ENCODE results near the gene SLC5A10.
"Not testable (repeated sequence)": the region's sequence is repeated elsewhere in the genome, so short reads cannot be mapped to it uniquely, and the experiment has no call there.

The SLC5A10 gene

DNA sequence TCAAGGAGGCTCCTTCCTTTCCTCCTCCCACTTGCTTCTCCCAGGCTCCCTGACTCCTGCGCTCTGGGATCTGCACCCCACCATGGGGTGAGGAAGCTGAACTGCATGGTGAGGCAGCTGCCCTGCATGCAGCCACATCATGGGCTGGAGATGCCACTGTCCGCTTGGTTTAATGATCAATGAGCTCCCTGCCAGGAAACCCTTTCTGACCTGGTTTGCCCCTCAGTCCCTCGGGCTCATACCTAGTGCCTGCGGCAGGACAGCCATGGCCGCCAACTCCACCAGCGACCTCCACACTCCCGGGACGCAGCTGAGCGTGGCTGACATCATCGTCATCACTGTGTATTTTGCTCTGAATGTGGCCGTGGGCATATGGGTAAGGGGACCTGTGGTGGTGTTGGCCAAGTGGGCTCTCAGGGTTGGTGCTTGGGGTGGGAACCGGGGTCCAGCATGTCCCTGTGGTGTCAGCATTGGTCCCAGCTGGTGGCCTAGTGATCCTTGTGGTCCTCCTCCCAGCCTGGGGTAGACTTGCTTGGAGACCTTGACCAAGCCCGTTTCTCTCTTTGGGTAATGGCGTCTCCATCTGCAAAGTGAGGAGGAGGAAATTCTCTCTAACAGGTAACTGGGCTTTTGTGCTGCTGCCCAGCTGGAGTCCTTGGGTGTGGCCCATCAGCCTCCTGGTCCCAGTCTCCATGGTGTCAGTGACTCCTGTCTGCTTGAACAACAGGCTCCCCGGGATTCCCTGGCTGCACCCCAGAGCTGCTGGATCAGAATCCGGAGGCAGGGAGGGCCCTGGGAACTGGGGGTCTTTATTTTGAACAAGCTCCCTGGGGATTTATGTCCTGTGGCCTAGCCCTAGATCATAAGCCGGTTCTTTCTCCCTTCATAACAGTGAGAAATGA, at the start of gene SLC5A10:
Gene SLC5A10 (plus strand): TSS at position 225 of the 902 bp plus-strand sequence. CDS start 41 bp downstream, at position 266.
- no peak for DNase-seq (ENCODE audit: low read depth)

DNA sequence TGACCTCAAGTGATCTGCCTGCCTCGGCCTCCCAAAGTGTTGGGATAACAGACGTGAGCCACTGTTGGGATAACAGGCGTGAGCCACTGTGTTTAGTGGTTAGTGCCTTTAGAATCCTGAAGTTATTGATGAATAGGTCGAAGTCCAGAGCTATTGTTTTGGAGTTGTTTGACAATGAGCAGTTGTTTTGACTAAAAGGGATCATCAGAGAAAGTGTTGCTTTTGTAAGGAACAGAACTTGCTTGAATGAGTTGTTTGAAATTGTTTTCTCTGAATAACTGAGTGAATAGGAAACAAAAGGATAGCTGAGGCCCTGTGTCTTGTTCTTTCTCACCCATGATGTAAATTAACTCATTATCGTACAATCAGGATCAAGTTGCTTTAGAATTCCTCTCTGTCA, 47.5 kb upstream of the SLC5A10 start:
- no peak for DNase-seq (ENCODE audit: low read depth)

DNA sequence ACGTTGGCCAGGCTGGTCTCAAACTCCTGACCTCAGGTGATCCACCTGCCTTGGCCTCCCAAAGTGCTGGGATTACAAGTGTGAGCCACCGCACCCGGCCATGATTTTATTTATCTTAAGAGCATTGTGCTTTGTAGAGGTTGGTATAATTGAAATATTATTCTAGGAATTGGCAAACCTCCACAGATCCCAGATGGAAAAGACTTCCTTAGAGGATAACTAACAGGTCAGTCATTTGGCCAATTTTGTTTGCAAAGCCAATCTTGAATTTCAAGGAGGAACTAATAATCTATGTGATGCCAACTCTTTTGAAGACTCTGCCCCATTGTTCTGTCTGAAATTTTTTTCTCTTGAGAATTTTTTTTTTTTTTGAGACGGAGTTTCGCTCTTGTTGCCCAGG, 46.7 kb upstream of the SLC5A10 start:
- no peak for DNase-seq (ENCODE audit: low read depth)

DNA sequence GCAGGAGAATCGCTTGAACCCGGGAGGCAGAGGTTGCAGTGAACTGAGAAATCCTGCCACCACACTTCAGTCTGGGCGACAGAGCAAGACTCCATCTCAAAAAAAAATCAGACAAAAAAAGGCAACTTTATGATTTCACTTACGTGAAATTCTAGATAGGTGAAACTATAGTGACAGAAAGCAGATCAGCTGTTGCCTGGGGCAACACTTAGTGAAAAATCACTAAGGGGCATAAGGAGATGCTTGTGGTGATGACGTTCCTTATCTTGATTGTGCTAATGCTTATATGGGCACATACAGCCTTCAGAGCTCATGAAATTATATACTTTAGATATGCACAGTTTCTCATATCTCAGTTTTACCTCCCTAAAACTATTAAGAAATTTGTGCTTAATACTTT, 41.6 kb upstream of the SLC5A10 start:
- DNase-seq (ENCODE audit: low read depth), result no peak

DNA sequence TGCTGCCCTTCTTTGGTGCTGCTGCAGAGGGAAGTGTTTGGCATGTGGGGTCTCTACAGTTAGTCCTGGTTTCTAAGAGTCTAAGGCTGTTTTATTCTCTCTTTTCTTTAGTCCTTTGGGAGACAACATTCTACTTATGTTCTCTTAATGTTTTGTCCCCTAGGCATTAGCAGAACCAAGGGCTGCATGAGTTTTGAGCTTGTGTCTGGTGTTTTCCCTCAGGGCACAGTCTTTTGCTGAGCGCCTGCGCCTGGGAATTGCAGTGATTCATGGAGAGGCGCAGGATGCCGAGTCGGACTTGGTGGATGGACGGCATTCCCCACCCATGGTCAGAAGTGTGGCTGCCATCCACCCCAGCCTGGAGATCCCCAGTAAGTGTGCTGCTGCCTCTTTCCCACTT, 41.1 kb upstream of the SLC5A10 start:
- no peak for DNase-seq (ENCODE audit: low read depth)

DNA sequence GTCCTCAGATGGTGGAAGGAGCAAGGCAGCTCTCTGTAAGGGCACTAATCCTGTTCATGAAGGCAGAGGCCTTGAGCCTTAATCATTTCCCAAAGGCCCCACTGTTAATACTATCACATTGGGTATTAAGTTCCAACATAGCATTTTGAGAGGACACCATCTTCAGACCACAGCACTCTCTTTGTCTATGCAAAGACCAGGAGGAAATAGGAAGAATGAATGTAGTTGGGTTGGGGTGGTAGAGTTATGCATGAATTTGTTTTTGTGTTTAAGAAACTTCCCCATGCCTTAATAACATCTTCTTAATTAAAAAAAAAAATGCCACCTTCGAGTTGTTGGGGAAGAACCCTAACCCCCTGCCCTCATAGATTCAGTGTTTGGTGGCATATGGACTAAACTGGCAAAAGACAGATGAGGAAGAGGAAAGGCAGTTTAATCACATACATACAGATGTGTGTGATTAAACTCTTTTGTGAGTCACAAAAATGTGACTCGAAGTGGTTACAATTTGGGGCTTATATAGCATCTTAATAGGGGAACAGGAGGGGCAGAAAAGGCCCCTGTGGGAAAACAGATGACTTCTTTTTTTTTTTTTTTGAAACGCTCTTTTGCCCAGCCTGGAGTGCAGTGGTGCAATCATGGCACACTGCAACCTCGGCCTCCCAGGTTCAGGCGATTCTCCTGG, 35.0 kb upstream of the SLC5A10 start:
- no peak for DNase-seq (ENCODE audit: low read depth)

DNA sequence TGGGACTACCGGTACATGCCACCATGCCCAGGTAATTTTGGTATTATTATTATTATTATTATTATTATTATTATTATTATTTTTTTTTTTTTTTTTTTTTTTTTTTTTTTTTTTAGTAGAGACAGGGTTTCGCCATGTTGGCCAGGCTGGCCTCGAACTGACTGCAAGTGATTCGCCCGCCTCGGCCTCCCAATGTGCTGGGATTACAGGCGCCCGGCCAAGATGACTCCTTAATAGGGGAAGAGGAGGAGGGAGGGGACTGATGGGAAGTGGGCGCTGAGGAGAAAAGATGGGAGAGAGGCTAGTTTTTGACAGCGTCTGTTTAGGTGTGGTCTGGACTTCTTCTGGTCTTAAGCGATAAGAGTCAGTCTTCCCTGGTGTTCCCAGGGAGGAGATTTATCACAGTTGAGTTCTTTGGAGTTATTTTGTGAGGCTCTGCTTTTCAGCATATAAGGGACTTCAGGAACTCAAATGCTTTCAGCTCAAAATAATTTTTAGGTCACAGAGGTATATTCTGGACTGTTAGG, 34.4 kb upstream of the SLC5A10 start:
- no peak for DNase-seq (ENCODE audit: low read depth)

DNA sequence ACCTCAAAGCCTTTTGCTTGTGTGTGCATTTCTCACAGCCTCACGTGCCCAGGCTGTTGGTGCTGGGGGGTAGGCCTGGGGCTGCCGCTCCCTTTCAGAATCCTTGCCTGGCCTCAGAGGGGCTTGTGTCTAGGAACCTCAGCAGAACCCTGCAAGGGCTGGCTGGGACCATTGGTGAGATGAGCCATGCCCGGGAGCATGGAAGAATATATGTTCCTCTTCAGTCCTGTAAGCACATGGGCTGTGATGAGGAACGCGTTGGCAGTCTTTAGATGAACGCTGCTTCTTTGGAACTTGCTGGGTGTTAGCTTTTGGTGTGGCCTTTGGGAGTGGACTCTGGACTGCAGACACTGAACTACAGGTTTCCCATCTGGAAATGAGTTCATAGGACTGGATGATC, 32.0 kb upstream of the SLC5A10 start:
- no peak for DNase-seq (ENCODE audit: low read depth)

DNA sequence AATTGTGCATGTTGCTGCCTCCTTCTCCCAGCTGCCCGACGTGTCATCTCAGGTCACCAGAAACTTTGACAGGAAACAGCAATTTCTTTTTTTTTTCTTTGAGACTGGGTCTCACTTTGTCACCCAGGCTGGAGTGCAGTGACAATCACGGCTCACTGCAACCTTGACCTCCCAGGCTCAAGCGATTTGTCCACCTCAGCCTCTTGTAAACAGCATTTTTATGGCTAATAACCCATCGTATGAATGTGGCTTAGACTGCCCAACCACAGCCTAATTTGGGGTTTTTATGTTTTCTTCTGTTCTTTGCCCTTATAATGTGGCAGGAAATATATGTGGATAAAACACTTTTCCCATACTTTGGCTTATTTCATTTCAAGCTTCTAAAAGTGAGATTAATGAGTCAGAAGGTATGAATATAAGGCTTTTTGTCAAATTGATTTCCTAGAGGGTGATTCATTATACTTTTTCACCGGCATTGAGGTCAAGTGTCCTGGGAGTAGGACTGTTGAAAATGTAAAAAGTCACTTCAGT, 31.0 kb upstream of the SLC5A10 start:
- DNase-seq (ENCODE audit: low read depth), result no peak

DNA sequence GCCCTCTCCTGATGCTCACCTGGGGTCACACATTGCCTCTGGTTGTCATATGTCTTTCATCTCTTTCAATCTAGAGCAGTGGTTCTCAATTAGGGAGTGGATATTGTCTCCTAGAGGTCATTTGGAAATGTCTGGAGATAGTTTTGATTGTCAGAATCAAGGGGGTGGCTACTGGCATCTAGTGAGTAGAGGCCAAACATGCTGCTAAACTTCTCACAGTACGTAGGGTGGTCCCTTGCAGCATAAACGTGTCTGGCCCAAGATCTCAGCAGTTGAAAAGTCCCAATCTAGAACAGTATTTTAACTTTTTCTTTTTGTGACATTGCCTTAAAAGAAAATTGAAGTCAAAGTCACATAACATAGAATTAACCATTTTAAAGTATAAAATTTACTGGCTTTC, 30.5 kb upstream of the SLC5A10 start:
- DNase-seq (ENCODE audit: low read depth), result no peak

DNA sequence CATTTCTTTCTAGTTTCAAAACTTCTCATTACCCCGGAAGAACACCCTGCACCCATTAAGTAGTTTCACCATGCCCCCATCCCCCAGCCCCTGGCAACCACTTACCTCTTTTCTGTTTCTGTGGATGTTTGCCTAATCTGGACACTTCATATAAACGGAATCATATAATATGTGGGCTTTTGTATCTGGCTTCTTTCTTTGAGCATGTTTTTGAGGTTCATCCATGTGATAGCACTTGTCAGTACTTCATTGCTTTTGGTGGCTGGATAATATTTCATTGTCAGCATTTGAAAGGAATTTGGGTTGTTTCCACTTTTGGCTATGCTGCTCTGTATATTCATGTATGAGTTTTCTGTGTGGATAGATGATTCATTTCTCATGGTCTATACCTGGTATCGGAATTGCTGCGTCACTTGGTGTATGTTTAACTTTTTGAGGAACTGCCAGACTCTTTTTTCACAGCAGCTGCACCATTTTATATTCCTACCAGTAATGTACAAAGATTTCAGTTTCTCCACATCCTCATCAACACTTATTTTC, 30.0 kb upstream of the SLC5A10 start:
- no peak for DNase-seq (ENCODE audit: low read depth)

DNA sequence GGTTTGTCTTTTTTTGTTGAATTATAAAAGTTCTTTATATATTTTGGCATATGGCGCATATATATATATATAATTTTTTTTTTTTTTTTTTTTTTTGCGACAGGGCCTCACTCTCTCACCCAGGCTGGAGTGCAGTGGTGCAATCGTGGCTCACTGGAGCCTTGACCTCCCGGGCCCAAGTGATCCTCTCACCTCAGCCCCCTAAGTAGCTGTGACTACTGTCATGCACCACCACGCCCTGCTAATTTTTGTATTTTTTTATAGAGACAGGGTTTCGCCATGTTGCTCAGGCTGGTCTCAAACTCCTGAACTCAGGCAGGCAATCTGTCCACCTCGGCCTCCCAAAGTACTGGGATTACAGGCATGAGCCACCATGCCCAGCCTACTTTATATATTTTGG, 29.4 kb upstream of the SLC5A10 start:
- not testable (repeated sequence) for DNase-seq (ENCODE audit: low read depth)

DNA sequence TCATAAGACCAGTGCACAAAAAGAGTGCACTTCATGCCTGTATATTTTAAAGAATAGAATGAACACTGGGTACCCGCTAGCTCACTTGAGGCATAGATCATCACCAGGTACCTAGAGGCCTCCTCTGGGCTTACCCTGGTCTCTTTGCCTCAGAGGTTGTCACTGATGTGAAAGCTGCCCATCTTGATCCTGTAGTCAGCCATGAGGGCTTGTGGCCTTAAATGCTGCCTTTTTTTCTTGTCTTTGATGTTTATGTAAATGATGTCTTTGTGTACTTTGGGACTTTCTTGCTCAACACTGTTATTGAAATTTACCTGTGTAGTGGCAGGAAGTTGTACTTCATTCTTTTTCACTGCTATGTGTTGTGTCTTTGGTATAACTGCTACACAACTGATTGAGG, 26.8 kb upstream of the SLC5A10 start:
- no peak for DNase-seq (ENCODE audit: low read depth)

DNA sequence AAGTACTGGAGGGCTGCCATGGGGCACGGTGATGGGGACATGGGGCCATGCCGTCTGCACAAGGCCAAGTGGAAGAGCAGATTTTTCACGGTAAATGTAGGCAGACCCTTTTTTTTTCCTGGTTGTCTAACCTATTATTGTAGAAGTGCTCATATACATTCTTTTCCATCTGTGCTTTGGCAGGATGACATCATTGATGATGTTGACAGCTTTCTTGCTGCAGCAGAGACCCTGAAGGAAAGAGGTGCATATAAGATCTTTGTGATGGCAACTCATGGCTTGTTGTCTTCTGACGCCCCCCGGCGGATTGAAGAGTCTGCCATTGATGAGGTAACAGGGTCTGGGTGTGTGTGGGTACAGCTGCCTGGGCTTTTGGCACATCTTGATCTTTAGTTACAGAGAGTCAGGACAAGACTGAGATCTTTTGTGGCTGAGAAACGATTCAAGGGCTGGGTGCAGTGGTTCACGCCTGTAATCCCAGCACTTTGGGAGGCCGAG, 23.3 kb upstream of the SLC5A10 start:
- no peak for DNase-seq (ENCODE audit: low read depth)

DNA sequence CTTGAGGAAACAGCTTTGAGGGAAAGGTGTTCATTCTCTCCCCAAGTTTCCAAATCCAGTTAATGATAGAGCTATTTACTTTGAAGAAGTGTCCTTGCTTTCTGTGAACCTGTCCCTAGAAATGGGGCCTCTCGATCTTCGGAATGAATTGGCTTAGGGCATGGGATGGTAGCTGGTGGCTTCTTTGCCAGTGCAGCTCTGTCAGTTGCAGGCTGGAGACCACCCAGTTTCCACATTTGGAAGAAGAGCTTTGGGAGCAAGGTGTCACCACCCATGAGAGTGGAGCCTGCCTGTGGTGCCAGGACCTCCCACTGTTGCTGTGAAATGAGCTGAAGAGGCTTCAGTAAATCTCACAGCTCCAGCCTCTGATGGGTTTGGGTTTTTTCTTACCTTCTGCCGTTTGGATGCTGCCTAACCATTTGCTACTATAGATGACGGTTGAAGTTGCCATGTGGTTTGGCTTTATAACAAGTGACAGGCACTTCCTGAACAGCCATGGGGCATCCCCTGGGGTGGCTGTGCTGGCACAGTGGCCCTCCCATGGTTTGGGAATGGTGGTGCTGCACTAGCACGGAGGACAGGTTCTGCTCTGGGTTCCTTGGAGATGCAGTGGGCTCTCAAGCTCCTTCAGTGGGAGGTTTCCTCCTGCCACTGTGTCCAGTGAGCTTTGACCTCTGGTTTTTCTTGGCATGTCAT, 19.5 kb upstream of the SLC5A10 start:
- DNase-seq (ENCODE audit: low read depth), result no peak

DNA sequence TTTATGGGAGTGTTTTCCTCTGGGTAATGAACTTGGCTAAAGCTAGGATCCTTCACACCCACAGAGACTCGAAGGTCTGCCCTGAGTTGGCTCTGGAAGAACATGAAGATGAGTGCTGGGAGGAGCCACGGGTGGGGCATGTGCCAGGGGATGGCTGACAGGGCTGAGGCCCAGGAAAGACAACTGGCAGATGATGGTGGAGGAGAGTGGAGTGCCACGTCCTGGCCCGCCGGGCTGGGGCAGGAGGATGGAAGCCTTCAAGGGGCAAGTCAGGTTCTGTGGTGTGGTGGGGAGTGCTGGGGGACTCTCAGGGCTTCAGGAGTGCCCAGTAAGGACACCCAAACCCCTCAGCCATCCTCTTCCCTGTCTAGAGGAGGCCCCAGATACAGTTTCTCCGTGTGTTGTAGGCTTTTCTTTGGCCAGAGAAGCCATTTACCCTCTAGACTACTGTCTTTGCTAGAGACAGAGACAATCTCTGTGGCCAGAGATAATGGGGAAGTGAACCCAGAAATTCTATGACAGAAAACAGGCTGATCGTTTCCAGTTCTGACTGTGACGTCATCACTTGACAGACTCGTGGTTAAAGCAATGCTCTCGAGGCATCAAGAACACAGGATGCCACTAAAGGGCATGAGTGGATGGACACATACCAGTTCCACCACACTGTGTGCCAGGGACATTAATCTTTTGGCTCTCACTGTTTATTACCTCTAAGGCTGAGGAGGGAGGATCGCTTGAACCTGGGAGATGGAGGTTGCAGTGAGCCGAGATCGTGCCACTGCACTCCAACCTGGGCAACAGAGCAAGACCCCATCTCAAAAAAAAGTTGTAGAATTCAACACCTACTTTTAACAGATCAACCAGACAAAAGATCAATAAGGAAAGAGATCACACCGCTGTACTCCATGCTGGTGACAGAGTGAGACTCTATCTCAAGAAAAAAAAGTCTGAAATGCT, 18.6 kb upstream of the SLC5A10 start:
- DNase-seq (ENCODE audit: low read depth), result no peak

DNA sequence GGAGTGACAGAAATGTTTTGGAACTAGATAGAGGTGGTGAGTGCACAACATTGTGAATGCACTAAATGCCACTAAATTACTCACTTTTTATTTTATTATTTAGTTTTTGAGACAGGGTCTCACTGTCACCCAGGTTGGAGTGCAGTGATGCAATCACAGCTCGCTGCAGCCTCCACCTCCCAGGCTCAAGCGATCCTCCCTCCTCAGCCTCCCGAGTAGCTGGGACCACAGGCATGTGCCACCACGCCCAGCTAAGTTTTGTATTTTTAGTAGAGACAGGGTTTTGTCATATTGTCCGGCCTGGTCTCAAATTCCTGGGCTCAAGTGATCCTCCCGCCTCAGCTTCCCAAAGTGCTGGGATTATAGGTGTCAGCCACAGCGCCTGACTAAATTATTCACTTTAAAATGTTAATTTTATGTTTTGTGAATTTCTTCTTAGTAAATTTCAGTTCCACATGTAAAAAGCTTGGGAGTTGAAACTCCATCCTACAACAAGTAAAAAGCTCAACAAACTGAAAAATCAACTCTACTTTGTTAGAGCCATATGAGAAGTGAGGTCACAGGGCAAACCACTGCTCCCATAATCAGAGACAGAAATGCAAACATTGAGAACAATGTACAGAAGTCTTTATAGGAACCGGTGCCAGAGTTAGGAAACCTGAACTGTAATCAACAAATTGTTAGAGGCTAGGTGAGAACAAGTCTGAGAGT, 13.8 kb upstream of the SLC5A10 start:
- DNase-seq (ENCODE audit: low read depth), result no peak

DNA sequence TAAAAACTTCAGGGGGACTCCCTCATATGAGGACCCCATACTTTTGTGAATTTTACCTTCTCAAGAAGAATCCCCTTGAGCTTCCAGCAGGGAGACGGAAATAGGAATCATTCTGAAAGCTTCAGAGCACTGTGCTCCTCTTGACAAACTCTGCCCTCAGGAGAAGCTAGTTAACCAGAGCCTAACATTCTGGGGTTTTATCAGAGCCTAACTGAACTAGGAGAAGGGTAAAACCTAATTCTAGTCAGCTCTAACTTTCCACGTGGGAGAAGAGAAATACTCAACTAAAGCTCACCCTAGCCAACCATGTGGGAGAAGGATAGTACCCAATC, 13.3 kb upstream of the SLC5A10 start:
- no peak for DNase-seq (ENCODE audit: low read depth)

DNA sequence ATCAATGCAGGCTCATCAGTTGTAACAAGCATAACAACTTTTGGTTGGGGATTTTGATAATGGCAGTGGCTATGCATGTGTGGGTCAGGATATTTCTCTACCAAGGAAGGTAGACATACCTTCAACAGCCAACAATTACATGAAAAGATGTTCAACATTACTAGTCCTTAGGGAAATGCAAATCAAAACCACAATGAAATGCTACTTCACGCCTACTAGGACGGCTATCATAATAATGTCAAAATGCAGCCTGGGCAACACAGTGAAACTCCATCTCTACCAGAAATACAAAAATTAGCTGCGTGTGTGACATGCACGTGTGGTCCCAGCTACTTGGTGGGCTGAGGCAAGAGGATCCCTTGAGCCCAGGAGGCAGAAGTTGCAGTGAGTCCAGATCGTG, 7.3 kb upstream of the SLC5A10 start:
- no peak for DNase-seq (ENCODE audit: low read depth)

DNA sequence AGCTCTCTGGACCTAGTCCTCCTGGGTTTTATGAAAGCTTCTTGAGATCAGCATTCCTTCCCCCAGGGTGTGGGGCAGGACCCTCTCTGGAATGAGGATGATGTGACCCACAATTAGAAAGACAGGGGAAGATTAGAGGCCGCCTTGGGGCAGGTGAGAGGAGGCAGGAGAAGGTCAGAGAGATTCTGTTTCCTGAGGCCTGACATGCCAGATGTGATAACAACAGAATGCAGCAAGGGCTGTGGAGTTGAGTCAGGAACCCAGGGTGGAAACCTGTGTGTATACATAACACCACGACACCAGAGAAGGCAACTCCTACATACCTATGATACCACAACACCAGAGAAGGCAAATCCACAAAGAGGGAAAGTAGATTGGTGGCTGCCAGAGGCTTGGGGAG, 5.4 kb upstream of the SLC5A10 start:
- no peak for DNase-seq (ENCODE audit: low read depth)
